Measurements from ENCODE around the gene DENND10. TPM values are rescaled to one million over a fixed set of nuclear protein-coding genes. Genes with fewer than 3 reads are reported as not detected.

Gene DENND10
- total and polyA plus RNA-seq, 2 donors (not counting 3 experiments of a cell fraction or from before 2014, with no cell fraction given): 39.1 to 50.1 TPM

DNA sequence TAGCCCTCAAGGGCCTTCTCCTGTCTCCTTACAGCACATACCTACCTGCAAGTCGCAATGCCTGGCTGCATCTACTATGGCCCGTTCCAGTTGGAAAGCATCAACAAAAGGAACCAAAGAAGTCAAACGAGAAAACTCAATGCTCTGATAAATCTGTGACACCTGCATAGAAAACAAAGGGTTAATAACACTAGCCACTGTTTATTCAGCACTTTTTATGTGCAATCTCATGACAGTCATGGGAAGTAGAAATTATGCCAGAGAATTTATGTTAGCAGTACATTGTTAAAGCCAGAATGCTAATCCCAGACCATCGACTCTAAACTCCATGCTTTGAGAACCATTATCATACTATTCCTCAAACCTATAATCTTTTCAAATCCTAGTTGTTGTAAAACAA, 44.4 kb upstream of the DENND10 start:
- H3K79me2 ChIP-seq (ENCODE audit: control insufficient read depth, insufficient read depth, low read length): peaks cover 73% of the 10 kb centered on the region
- H3K4me3 ChIP-seq (replicated peaks in 1 of 3; ENCODE audit: insufficient read depth in 1 of 3, low read depth in 1 of 3, low read length in 3 of 3): no peak overlapping the region
- no peaks in the 10 kb centered on the region for H3K27me3 ChIP-seq (ENCODE audit: control insufficient read depth in 2 of 2, insufficient read depth in 2 of 2, low read length in 2 of 2)
- no TSS peak for BruUV-seq (replicated peaks)
- peaks cover 45 to 53% of the 10 kb centered on the region in 2 experiments for H3K36me3 ChIP-seq (ENCODE audit: control insufficient read depth in 2 of 2, extremely low read depth in 1 of 2, insufficient read depth in 2 of 2, low read length in 2 of 2)
- no peaks in the 10 kb centered on the region for H3K9me3 ChIP-seq (replicated peaks; ENCODE audit: control insufficient read depth, insufficient read depth, low read length)
- H3K9ac ChIP-seq (replicated peaks; ENCODE audit: extremely low read depth, insufficient read depth, low read length): no peak overlapping the region
- H4K20me1 ChIP-seq (replicated peaks; ENCODE audit: control insufficient read depth, extremely low read depth, insufficient read depth, low read length): peaks cover 5% of the 10 kb centered on the region
- no peaks in the 10 kb centered on the region for H3K9me1 ChIP-seq (replicated peaks; ENCODE audit: control insufficient read depth, extremely low read depth, insufficient read depth, low read length)
- ChIA-PET POLR2A (no interaction called here), CTCF (no interaction called here)
- dilution Hi-C loops (cut with MboI; ENCODE audit: extremely low pct_ligation_motif_present, low sequenced_read_pairs): no loop called here
- intact Hi-C loops (cut with micrococcal nuclease): no loop called here
- no peak overlapping the region for H3K4me2 ChIP-seq (ENCODE audit: insufficient read depth, low read length)
- no peak for FAIRE-seq
- TF ChIP-seq FOS (IDR thresholded peaks at IDR 0.05; ENCODE audit: borderline replicate concordance, insufficient read depth, low read length) (no peak), MYC (IDR thresholded peaks at IDR 0.05; ENCODE audit: low read depth, low read length) (no peak), JUN (IDR thresholded peaks at IDR 0.05; ENCODE audit: borderline replicate concordance, insufficient read depth, insufficient read length, low read depth) (no peak), POLR2AphosphoS5 (IDR thresholded peaks at IDR 0.05; ENCODE audit: insufficient read depth, low read depth, low read length) (no peak)
- TF ChIP-seq, protein P1, sequence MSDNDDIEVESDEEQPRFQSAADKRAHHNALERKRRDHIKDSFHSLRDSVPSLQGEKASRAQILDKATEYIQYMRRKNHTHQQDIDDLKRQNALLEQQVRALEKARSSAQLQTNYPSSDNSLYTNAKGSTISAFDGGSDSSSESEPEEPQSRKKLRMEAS (IDR thresholded peaks at IDR 0.05; ENCODE audit: insufficient read depth, insufficient read length): no peak
- TF ChIP-seq, protein P2, sequence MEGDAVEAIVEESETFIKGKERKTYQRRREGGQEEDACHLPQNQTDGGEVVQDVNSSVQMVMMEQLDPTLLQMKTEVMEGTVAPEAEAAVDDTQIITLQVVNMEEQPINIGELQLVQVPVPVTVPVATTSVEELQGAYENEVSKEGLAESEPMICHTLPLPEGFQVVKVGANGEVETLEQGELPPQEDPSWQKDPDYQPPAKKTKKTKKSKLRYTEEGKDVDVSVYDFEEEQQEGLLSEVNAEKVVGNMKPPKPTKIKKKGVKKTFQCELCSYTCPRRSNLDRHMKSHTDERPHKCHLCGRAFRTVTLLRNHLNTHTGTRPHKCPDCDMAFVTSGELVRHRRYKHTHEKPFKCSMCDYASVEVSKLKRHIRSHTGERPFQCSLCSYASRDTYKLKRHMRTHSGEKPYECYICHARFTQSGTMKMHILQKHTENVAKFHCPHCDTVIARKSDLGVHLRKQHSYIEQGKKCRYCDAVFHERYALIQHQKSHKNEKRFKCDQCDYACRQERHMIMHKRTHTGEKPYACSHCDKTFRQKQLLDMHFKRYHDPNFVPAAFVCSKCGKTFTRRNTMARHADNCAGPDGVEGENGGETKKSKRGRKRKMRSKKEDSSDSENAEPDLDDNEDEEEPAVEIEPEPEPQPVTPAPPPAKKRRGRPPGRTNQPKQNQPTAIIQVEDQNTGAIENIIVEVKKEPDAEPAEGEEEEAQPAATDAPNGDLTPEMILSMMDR (IDR thresholded peaks at IDR 0.05; ENCODE audit: extremely low read depth in 1 of 2, insufficient read depth in 1 of 2, low read depth in 1 of 2, low read length in 2 of 2): no peak
- H3K4me1 ChIP-seq (ENCODE audit: control insufficient read depth, extremely low read depth, insufficient read depth, low read length): no peaks in the 10 kb centered on the region
- no peak overlapping the region for H2AFZ ChIP-seq (ENCODE audit: low read depth, low read length)
- H3K27ac ChIP-seq (ENCODE audit: insufficient read depth, low read depth, low read length): no peak overlapping the region
- no peak for DNase-seq (ENCODE audit: low read depth, low spot score)
